ENCODE data around the gene PTMS.
A peak's percentile ranks its signal among the peaks of the same experiment; 100 is the strongest.

The PTMS gene

GRCh38 chr12:6771509-6772330, 5.6 kb downstream of the PTMS start:
- no peak for DNase-seq (ENCODE audit: low read depth in 2 of 2)

GRCh38 chr12:6772331-6772695, 6.2 kb downstream of the PTMS start, which contains the start of gene LAG3:
LAG3 (plus strand) TSS chr12:6772520; CDS start chr12:6772853, 333 bp downstream.
- DNase-seq (ENCODE audit: low read depth in 2 of 2): no peak

- no peak for DNase-seq (ENCODE audit: low read depth in 2 of 2)
These were observed 6.8 kb downstream of the PTMS start for GRCh38 chr12:6772726-6773589.

- no peak for DNase-seq (ENCODE audit: low read depth in 2 of 2)
These were observed 7.6 kb downstream of the PTMS start for GRCh38 chr12:6773590-6774351.

- DNase-seq (ENCODE audit: low read depth in 2 of 2): no peak
These were observed 8.4 kb downstream of the PTMS start for GRCh38 chr12:6774499-6775062.

- no peak for DNase-seq (ENCODE audit: low read depth in 2 of 2)
These were observed 9.3 kb downstream of the PTMS start for GRCh38 chr12:6775185-6776174.

GRCh38 chr12:6777386-6777785, 11.2 kb downstream of the PTMS start:
- no peak for DNase-seq (ENCODE audit: low read depth in 2 of 2)

- DNase-seq (ENCODE audit: low read depth in 2 of 2): no peak
These were observed 12.0 kb downstream of the PTMS start for GRCh38 chr12:6778217-6778573.

- DNase-seq (ENCODE audit: low read depth in 2 of 2): peak; percentile 78 to 80
These were observed 12.7 kb downstream of the PTMS start for GRCh38 chr12:6778574-6779550.

- DNase-seq (ENCODE audit: low read depth in 2 of 2): no peak
These were observed 13.7 kb downstream of the PTMS start for GRCh38 chr12:6779708-6780432.

- DNase-seq (ENCODE audit: low read depth in 2 of 2): no peak
These were observed 14.4 kb downstream of the PTMS start for GRCh38 chr12:6780573-6780972.

GRCh38 chr12:6782119-6782518, 16.0 kb downstream of the PTMS start:
- no peak for DNase-seq (ENCODE audit: low read depth in 2 of 2)

GRCh38 chr12:6782850-6783566, 16.8 kb downstream of the PTMS start:
- no peak for DNase-seq (ENCODE audit: low read depth in 2 of 2)

- DNase-seq (ENCODE audit: low read depth in 2 of 2): no peak
These were observed 17.7 kb downstream of the PTMS start for GRCh38 chr12:6783828-6784227.

- DNase-seq (ENCODE audit: low read depth in 2 of 2): no peak
These were observed 18.1 kb downstream of the PTMS start for GRCh38 chr12:6784296-6784695.

GRCh38 chr12:6784761-6785160, 18.6 kb downstream of the PTMS start:
- DNase-seq (ENCODE audit: low read depth in 2 of 2): no peak

GRCh38 chr12:6786416-6787094, 20.4 kb downstream of the PTMS start:
- no peak for DNase-seq (ENCODE audit: low read depth in 2 of 2)
